ENCODE results near the gene RANGAP1. TPM values are rescaled to one million over a fixed set of nuclear protein-coding genes. Genes with fewer than 3 reads are reported as not detected.

RANGAP1 gene
- total and polyA plus RNA-seq, 2 of the 13 experiments (the other 11 are each of a cell fraction or from before 2014, with no cell fraction given): 51.8 to 83.9 TPM

- TF ChIP-seq BCLAF1 (IDR thresholded peaks at IDR 0.05): no peak
Observed at GRCh38 chr22:41256254-41257253, 29.4 kb downstream of the RANGAP1 start (continued).

GRCh38 chr22:41254230-41254629 lies 31.8 kb downstream of the RANGAP1 start:
- FAIRE-seq: no peak
- H3K4me2 ChIP-seq (ENCODE audit: low read depth, low read length): no peak overlapping the region
- no peaks in the 10 kb centered on the region for H4K20me1 ChIP-seq (ENCODE audit: insufficient read depth, low read length)
- TF ChIP-seq MYC (CRISPR knock-in tag; IDR thresholded peaks at IDR 0.05; ENCODE audit: borderline replicate concordance) (no peak), MTERF4 (CRISPR knock-in tag; IDR thresholded peaks at IDR 0.05) (no peak), CC2D1A (CRISPR knock-in tag; IDR thresholded peaks at IDR 0.05) (no peak), MZF1 (CRISPR knock-in tag; IDR thresholded peaks at IDR 0.05; ENCODE audit: borderline replicate concordance) (no peak), PHF5A (CRISPR knock-in tag; IDR thresholded peaks at IDR 0.05; ENCODE audit: low read depth, unreplicated experiment) (no peak), THAP11 (CRISPR knock-in tag; IDR thresholded peaks at IDR 0.05) (no peak), ZNF749 (CRISPR knock-in tag; IDR thresholded peaks at IDR 0.05; ENCODE audit: borderline replicate concordance) (no peak), SOX5 (CRISPR knock-in tag; IDR thresholded peaks at IDR 0.05; ENCODE audit: borderline replicate concordance) (no peak), NFATC3 (CRISPR knock-in tag; IDR thresholded peaks at IDR 0.05) (no peak), ZNF773 (CRISPR knock-in tag; IDR thresholded peaks at IDR 0.05; ENCODE audit: borderline replicate concordance) (no peak), DMAP1 (CRISPR knock-in tag; IDR thresholded peaks at IDR 0.05) (no peak), KMT2A (CRISPR knock-in tag; IDR thresholded peaks at IDR 0.05) (no peak)
- no peak overlapping the region for H3K27ac ChIP-seq (ENCODE audit: extremely low read length, insufficient read depth, low read length)
- no peaks in the 10 kb centered on the region for H3K9me3 ChIP-seq (ENCODE audit: low read length)
- CTCF ChIA-PET (ENCODE audit: low intra/inter-chr PET ratio, low total read pairs): no interaction called here
- POLR2A ChIA-PET: no interaction called here
- no peak overlapping the region for H3K4me3 ChIP-seq (replicated peaks in 1 of 3; ENCODE audit: insufficient read depth in 1 of 3, low read depth in 2 of 3, low read length in 3 of 3)
- no peaks in the 10 kb centered on the region for H3K27me3 ChIP-seq (ENCODE audit: control insufficient read depth in 1 of 2, insufficient read depth in 2 of 2, low read length in 2 of 2)
- no TSS peak for BruUV-seq (replicated peaks)
- in situ Hi-C loops (cut with HindIII; ENCODE audit: extremely low pct_ligation_motif_present, low pct_unique_long_range_greater_than_20kb): no loop called here
- H3K4me1 ChIP-seq (ENCODE audit: insufficient read depth, low read length): no peaks in the 10 kb centered on the region
- intact Hi-C loops (cut with micrococcal nuclease; ENCODE audit: unreplicated experiment): no loop called here
- DNase-seq (ENCODE audit: low spot score): no peak
- 96% methylated on average over 7 of the region's 7 CpGs for WGBS (ENCODE audit: low lambda C conversion rate)
- H3K36me3 ChIP-seq (replicated peaks in 1 of 2; ENCODE audit: control insufficient read depth in 1 of 2, insufficient read depth in 2 of 2, low read length in 2 of 2): peaks cover 48 to 88% of the 10 kb centered on the region in 2 experiments
- H3K79me2 ChIP-seq (ENCODE audit: insufficient read depth, low read length): no peaks in the 10 kb centered on the region
- H3K9ac ChIP-seq (ENCODE audit: insufficient read depth, low read depth, low read length): no peak overlapping the region
- ATAC-seq: no peak
- H2AFZ ChIP-seq (ENCODE audit: low read length): no peak overlapping the region
